GM23248 (cell line): ENCODE results near the gene BMERB1. TPM values are rescaled to one million over a fixed set of nuclear protein-coding genes. Genes with fewer than 3 reads are reported as not detected.
"Not testable (repeated sequence)": the region's sequence is repeated elsewhere in the genome, so short reads cannot be mapped to it uniquely, and the experiment has no call there.

Experiments used
- DNase-seq: peaks from one replicate; pipeline ENCODE4 v3.0.0-alpha.2; 2015
- H2AFZ ChIP-seq: fragments of 200-600 bp; sonication (generic); 2 replicates; pipeline ENCODE4 v1.6.1; 2016; ENCODE audit warnings: antibody characterized with exemption
- H3F3A ChIP-seq: fragments of 200-600 bp; sonication (generic); 2 replicates; pipeline ENCODE4 v1.6.1; 2016; ENCODE audit warnings: mild to moderate bottlenecking, antibody characterized with exemption, mixed run types; ENCODE audit not compliant: insufficient read depth
- H3K27ac ChIP-seq: fragments of 200-600 bp; sonication (generic); 2 replicates; pipeline ENCODE4 v1.5.1; 2016; ENCODE audit warnings: mild to moderate bottlenecking
- H3K27me3 ChIP-seq: fragments of 200-600 bp; sonication (generic); replicated peaks from 2 replicates; pipeline ENCODE4 v1.6.1; 2016; ENCODE audit warnings: mild to moderate bottlenecking; ENCODE audit not compliant: insufficient read depth
- H3K36me3 ChIP-seq: fragments of 200-600 bp; sonication (generic); 2 replicates; pipeline ENCODE4 v1.6.1; 2016; ENCODE audit warnings: low read depth, mild to moderate bottlenecking
- H3K4me1 ChIP-seq: fragments of 200-600 bp; sonication (generic); 2 replicates; pipeline ENCODE4 v1.6.1; 2016; ENCODE audit warnings: mild to moderate bottlenecking; ENCODE audit not compliant: insufficient read depth
- H3K4me2 ChIP-seq: fragments of 200-600 bp; sonication (generic); one replicate; pipeline ENCODE4 v1.6.1; 2016; ENCODE audit warnings: mild to moderate bottlenecking; ENCODE audit not compliant: unreplicated experiment
- H3K4me3 ChIP-seq: fragments of 200-600 bp; sonication (generic); 2 replicates; pipeline ENCODE4 v1.5.1; 2016; ENCODE audit warnings: mild to moderate bottlenecking
- H3K79me2 ChIP-seq: fragments of 200-600 bp; sonication (generic); 2 replicates; pipeline ENCODE4 v1.6.1; 2016; ENCODE audit warnings: mild to moderate bottlenecking; ENCODE audit not compliant: insufficient read depth
- H3K9ac ChIP-seq: fragments of 200-600 bp; sonication (generic); 2 replicates; pipeline ENCODE4 v1.6.1; 2016; ENCODE audit warnings: mild to moderate bottlenecking
- H3K9me2 ChIP-seq: fragments of 200-600 bp; sonication (generic); 2 replicates; pipeline ENCODE4 v1.6.1; 2016; ENCODE audit warnings: mixed run types, mild to moderate bottlenecking, moderate library complexity; ENCODE audit not compliant: insufficient read depth
- H3K9me3 ChIP-seq: fragments of 200-600 bp; sonication (generic); one replicate; pipeline ENCODE4 v1.6.1; 2017; ENCODE audit warnings: low read depth
- H4K20me1 ChIP-seq: fragments of 200-600 bp; sonication (generic); 2 replicates; pipeline ENCODE4 v1.6.0; 2016; ENCODE audit not compliant: insufficient read depth
- EZH2 ChIP-seq: fragments of 200-600 bp; sonication (generic); IDR thresholded peaks from 2 replicates; pipeline ENCODE4 v1.6.1; 2018; ENCODE audit warnings: antibody characterized with exemption, mild to moderate bottlenecking; ENCODE audit not compliant: insufficient read depth, poor library complexity, severe bottlenecking
- EZH2phosphoT487 ChIP-seq: fragments of 200-600 bp; sonication (generic); IDR thresholded peaks from 2 replicates; pipeline ENCODE4 v1.6.1; 2018; ENCODE audit warnings: antibody characterized with exemption, moderate library complexity, mild to moderate bottlenecking, low read depth; ENCODE audit not compliant: insufficient read depth
- WGBS, 2 experiments: methylation state at CpG; one replicate each; pipeline ENCODE4 v1.1.6; 2015 to 2017; ENCODE audit warnings: low lambda C conversion rate in 2 of 2, low coverage in 1 of 2; ENCODE audit errors: missing lambda C conversion rate in 2 of 2; 5-methylcytosine and 5-hydroxymethylcytosine counted together
- in situ Hi-C: fragments of 300-500 bp; cut with MboI; formaldehyde crosslinking; loops from 2 replicates; pipeline ENCODE4 v1.15.0; 2020
- polyA plus RNA-seq: library from polyadenylated mRNA; unstranded; fragments of >200 nt; fragmentation: Nextera tagmentation; extraction: Ambion mirVana; gene quantifications from 2 replicates; pipeline ENCODE4 v1.2.1, GENCODE V29; 2016
- total RNA-seq: library from RNA; depleted of rRNA; stranded (reverse); fragments of >200 nt; shearing (Covaris generic); gene quantifications from 2 replicates; pipeline ENCODE4 v1.2.3, GENCODE V29; 2014

BMERB1 gene
- total and polyA plus RNA-seq, 2 experiments from 2014 or later: 55.2 to 94.1 TPM

- Histone ChIP-seq H3K27me3 (no peaks in the 10 kb centered on the region), H3K79me2 (no peaks in the 10 kb centered on the region), H3K9ac (no peak overlapping the region), H4K20me1 (no peaks in the 10 kb centered on the region), H3K4me1 (no peaks in the 10 kb centered on the region), H2AFZ (no peak overlapping the region), H3K4me3 (no peak overlapping the region), H3F3A (no peaks in the 10 kb centered on the region), H3K36me3 (no peaks in the 10 kb centered on the region), H3K9me2 (no peaks in the 10 kb centered on the region), H3K9me3 (no peaks in the 10 kb centered on the region), H3K4me2 (no peak overlapping the region), H3K27ac (no peak overlapping the region)
- in situ Hi-C loops: loop anchor here (25.0 kb wide), 1 partner anchor 610 kb away; no protein-coding TSS in a partner anchor
- 71 to 74% methylated on average over 8 of the region's 8 CpGs for WGBS, 2 experiments
- TF ChIP-seq EZH2 (no peak), EZH2phosphoT487 (no peak)
- no peak for DNase-seq
Observed at GRCh38 chr16:15422222-15422621, 12.2 kb upstream of the BMERB1 start.

- 86 to 93% methylated on average over 6 of the region's 6 CpGs for WGBS, 2 experiments
- no peak overlapping the region for H3K4me2 ChIP-seq
- no peaks in the 10 kb centered on the region for H3K36me3 ChIP-seq
- H3K9me2 ChIP-seq: no peaks in the 10 kb centered on the region
- H3K4me1 ChIP-seq: peaks cover 5% of the 10 kb centered on the region; the same call in 1 of the 2 replicates
- H3K9ac ChIP-seq: no peak overlapping the region
- no peak overlapping the region for H2AFZ ChIP-seq
- in situ Hi-C loops: no loop called here
- H3K79me2 ChIP-seq: no peaks in the 10 kb centered on the region
- TF ChIP-seq EZH2 (no peak), EZH2phosphoT487 (no peak)
- no peak overlapping the region for H3K4me3 ChIP-seq
- no peaks in the 10 kb centered on the region for H3K27me3 ChIP-seq
- no peaks in the 10 kb centered on the region for H3F3A ChIP-seq
- no peak overlapping the region for H3K27ac ChIP-seq
- no peak for DNase-seq
- no peaks in the 10 kb centered on the region for H3K9me3 ChIP-seq
- no peaks in the 10 kb centered on the region for H4K20me1 ChIP-seq
Observed at GRCh38 chr16:15425861-15426260, 8.5 kb upstream of the BMERB1 start.

GRCh38 chr16:15426796-15427195, 7.6 kb upstream of the BMERB1 start:
- TF ChIP-seq EZH2 (no peak), EZH2phosphoT487 (no peak)
- H3K9me2 ChIP-seq: no peaks in the 10 kb centered on the region
- H3K4me1 ChIP-seq: peaks cover 5% of the 10 kb centered on the region; the same call in 1 of the 2 replicates
- H3F3A ChIP-seq: no peaks in the 10 kb centered on the region
- no peak overlapping the region for H3K27ac ChIP-seq
- H3K9me3 ChIP-seq: no peaks in the 10 kb centered on the region
- H3K79me2 ChIP-seq: no peaks in the 10 kb centered on the region
- DNase-seq: no peak
- H3K36me3 ChIP-seq: no peaks in the 10 kb centered on the region
- H2AFZ ChIP-seq: no peak overlapping the region
- H3K4me3 ChIP-seq: no peak overlapping the region
- H3K9ac ChIP-seq: no peak overlapping the region
- H3K4me2 ChIP-seq: no peak overlapping the region
- 76 to 81% methylated on average over 6 of the region's 6 CpGs for WGBS, 2 experiments
- in situ Hi-C loops: no loop called here
- H3K27me3 ChIP-seq: no peaks in the 10 kb centered on the region
- H4K20me1 ChIP-seq: no peaks in the 10 kb centered on the region

GRCh38 chr16:15427648-15428239, 6.6 kb upstream of the BMERB1 start:
- no peak overlapping the region for H3K9ac ChIP-seq
- no peaks in the 10 kb centered on the region for H3K27me3 ChIP-seq
- no peaks in the 10 kb centered on the region for H3K9me2 ChIP-seq
- H3K4me2 ChIP-seq: peak overlapping the region; percentile 56
- H3K4me1 ChIP-seq: peaks cover 5% of the 10 kb centered on the region; the same call in 1 of the 2 replicates
- H3F3A ChIP-seq: no peaks in the 10 kb centered on the region
- H3K9me3 ChIP-seq: no peaks in the 10 kb centered on the region
- in situ Hi-C loops: no loop called here
- peak overlapping the region; percentile 63 for H2AFZ ChIP-seq
- H3K4me3 ChIP-seq: peak overlapping the region; percentile 45; the same call in 1 of the 2 replicates
- peak; percentile 90 for DNase-seq
- H3K27ac ChIP-seq: 0 out of 2 replicates have a peak overlapping the region, but pooled peaks have one; percentile 2
- no peaks in the 10 kb centered on the region for H3K36me3 ChIP-seq
- no peak for TF ChIP-seq EZH2
- TF ChIP-seq EZH2phosphoT487: no peak
- no peaks in the 10 kb centered on the region for H4K20me1 ChIP-seq
- H3K79me2 ChIP-seq: no peaks in the 10 kb centered on the region
- WGBS, 2 experiments: 2 to 3% methylated on average over 8 of the region's 8 CpGs

- H3K27me3 ChIP-seq: not testable (repeated sequence)
Observed at GRCh38 chr16:15430884-15431283, 3.5 kb upstream of the BMERB1 start.

More at GRCh38 chr16:15430884-15431283, 3.5 kb upstream of the BMERB1 start:
- H3K4me2 ChIP-seq, H4K20me1 ChIP-seq, H2AFZ ChIP-seq, H3K9ac ChIP-seq, H3K36me3 ChIP-seq, H3K4me1 ChIP-seq, H3K4me3 ChIP-seq, in situ Hi-C loops, DNase-seq, H3F3A ChIP-seq, H3K9me2 ChIP-seq, H3K27ac ChIP-seq, H3K9me3 ChIP-seq: not testable (repeated sequence)
- WGBS, 2 experiments: 84 to 86% methylated on average over 11 of the region's 11 CpGs
- H3K79me2 ChIP-seq: peaks cover 20% of the 10 kb centered on the region
